Prostate gland (tissue), 2 donors: Measurements from ENCODE around the gene SULF2. TPM values are rescaled to one million over a fixed set of nuclear protein-coding genes. Genes with fewer than 3 reads are reported as not detected.

ENCODE experiments used
- DNase-seq: peaks from one replicate; pipeline ENCODE4 v3.0.0-alpha.2; 2019; ENCODE audit warnings: low spot score
- H3K27ac ChIP-seq, 2 donors: fragments of 200-600 bp; sonication (generic); 2 replicates each; pipeline ENCODE4 v1.5.1; 2017 to 2019
- H3K27me3 ChIP-seq: fragments of 200-600 bp; sonication (generic); replicated peaks from 2 replicates; pipeline ENCODE4 v1.5.1; 2019; ENCODE audit not compliant: insufficient read depth
- H3K36me3 ChIP-seq, 2 donors: fragments of 200-600 bp; sonication (generic); 1 replicate in 1 of 2; 2 replicates in 1 of 2; pipeline versions ENCODE4 v1.5.1 to v1.8.1; 2017 to 2019
- H3K4me1 ChIP-seq: fragments of 200-600 bp; sonication (generic); replicated peaks from 2 replicates; pipeline ENCODE4 v1.5.1; 2019
- H3K4me3 ChIP-seq, 2 donors: fragments of 200-600 bp; sonication (generic); 2 replicates each; pipeline ENCODE4 v1.5.1; 2017 to 2019
- H3K9me3 ChIP-seq: fragments of 200-600 bp; sonication (generic); 2 replicates; pipeline ENCODE4 v1.5.1; 2017
- POLR2A ChIP-seq: fragments of 450-650 bp; IDR thresholded peaks from one replicate; pipeline ENCODE4 v1.6.1; 2016; ENCODE audit warnings: antibody characterized with exemption, mild to moderate bottlenecking
- POLR2AphosphoS5 ChIP-seq: sonication (generic); formaldehyde crosslinking; IDR thresholded peaks from one replicate; pipeline ENCODE4 v1.6.1; 2017; ENCODE audit warnings: antibody characterized with exemption
- WGBS: methylation state at CpG from one replicate; pipeline ENCODE4 v1.1.5; 2018; 5-methylcytosine and 5-hydroxymethylcytosine counted together
- intact Hi-C: fragments of 100-400 bp; cut with DNase I; formaldehyde crosslinking; loops from one replicate; pipeline ENCODE4 v1.14.2; 2022
- total RNA-seq, 2 donors: library from RNA; depleted of rRNA; stranded (reverse); fragments of >200 nt; gene quantifications; one replicate each; pipeline ENCODE4 v1.1.0, GENCODE V29; 2016
- TF ChIP-seq, protein P1 (sequence below), 4 experiments: fragments of 200-600 bp in 2 of 4; fragments of 450-650 bp in 2 of 4; sonication (generic) in 2 of 4; IDR thresholded peaks; 1 replicate in 3 of 4; 2 replicates in 1 of 4; pipeline ENCODE4 v1.5.1; 2016 to 2019; ENCODE audit warnings: antibody characterized with exemption in 4 of 4, mild to moderate bottlenecking in 2 of 4, moderate library complexity in 2 of 4

Gene SULF2
- total RNA-seq, 2 donors from 2014 or later = 43.6 to 82.0 TPM

DNA sequence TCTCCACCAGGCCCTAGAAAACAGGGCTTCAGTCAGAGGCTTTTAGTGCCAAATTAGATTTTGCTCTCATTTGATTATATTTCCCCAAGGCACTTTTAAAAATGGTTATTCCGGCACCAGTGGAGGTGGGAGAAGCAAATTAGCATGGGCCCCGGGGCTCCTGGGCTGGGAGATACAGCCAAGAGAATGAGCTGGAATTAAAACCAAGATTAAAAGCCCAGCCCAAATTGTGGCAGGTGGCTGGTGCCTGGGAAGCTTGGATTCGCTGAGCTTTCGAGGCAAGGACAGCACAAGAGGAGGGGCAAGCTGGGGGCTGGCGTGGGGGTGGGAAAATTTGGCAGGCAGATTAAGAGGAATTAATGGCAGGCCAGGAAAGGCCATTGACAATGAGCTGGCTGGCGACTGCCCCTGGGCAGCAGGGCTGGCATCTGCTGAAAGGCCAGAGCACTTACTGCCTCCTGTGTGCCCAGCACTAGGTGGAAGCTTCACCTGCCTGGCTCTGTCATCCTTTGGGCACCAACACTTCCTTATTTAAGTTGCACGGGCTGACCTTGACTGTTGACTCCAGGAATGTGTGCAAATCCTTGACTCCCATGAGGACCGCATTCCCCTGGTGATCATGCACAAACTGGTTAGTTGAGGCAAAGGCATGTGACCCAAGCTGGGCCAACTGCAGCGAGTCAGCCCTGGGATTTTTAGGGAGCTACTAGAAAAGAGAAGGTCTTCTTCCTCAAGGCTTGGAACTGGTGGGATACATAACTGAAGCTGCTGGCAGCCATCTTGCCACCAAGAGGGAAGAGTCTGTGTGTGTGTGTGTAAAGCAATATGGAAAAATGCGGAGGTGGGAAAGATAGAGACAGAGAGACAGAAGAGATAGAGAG, 76.1 kb downstream of the SULF2 start:
- no peak for DNase-seq
- 89% methylated on average over 10 of the region's 10 CpGs for WGBS
- no peaks in the 10 kb centered on the region for H3K9me3 ChIP-seq
- H3K36me3 ChIP-seq = no peaks in the 10 kb centered on the region
- no peaks in the 10 kb centered on the region for H3K4me1 ChIP-seq
- no peak overlapping the region for H3K27ac ChIP-seq
- H3K4me3 ChIP-seq = no peak overlapping the region
- no peaks in the 10 kb centered on the region for H3K27me3 ChIP-seq
- TF ChIP-seq POLR2AphosphoS5 = no peak
- no peak for TF ChIP-seq POLR2A
- TF ChIP-seq, protein P1, sequence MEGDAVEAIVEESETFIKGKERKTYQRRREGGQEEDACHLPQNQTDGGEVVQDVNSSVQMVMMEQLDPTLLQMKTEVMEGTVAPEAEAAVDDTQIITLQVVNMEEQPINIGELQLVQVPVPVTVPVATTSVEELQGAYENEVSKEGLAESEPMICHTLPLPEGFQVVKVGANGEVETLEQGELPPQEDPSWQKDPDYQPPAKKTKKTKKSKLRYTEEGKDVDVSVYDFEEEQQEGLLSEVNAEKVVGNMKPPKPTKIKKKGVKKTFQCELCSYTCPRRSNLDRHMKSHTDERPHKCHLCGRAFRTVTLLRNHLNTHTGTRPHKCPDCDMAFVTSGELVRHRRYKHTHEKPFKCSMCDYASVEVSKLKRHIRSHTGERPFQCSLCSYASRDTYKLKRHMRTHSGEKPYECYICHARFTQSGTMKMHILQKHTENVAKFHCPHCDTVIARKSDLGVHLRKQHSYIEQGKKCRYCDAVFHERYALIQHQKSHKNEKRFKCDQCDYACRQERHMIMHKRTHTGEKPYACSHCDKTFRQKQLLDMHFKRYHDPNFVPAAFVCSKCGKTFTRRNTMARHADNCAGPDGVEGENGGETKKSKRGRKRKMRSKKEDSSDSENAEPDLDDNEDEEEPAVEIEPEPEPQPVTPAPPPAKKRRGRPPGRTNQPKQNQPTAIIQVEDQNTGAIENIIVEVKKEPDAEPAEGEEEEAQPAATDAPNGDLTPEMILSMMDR (IDR thresholded peaks at IDR 0.05) = no peak
- intact Hi-C loops = no loop called here

DNA sequence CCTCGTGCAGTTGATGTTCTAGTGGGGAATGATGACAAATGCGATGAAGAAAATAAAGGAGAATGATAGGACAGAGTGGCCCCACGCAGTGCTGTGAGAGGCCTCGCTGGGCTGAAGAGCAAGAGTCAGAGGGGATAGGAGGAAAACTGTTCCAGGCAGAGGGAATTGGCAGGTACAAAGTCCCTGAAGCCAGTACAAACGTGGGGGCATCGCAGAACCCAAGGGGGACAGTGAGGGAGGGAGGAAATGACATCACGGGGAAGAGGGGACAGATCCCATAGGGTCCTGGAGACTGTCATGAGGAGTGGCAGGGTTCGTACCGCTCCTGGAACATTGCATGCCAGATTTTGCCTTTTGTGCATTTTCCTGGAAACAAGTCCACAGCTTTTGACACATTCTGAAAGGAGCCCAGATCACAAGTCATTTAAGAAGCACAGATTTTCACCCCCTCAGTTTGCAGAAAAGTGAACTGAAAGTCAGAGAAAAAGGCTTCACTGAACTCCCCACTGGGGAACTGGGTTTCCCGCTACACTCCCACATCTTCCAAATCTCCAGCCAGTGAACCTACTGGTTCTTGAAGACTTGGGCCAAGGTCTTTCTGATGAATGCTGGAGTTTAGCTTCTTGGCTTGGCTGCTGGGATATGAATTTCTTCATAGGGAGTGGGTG, 77.0 kb downstream of the SULF2 start:
- no peaks in the 10 kb centered on the region for H3K36me3 ChIP-seq
- 77% methylated on average over 10 of the region's 10 CpGs for WGBS
- H3K27me3 ChIP-seq = no peaks in the 10 kb centered on the region
- no peak for DNase-seq
- H3K9me3 ChIP-seq = no peaks in the 10 kb centered on the region
- intact Hi-C loops = no loop called here
- no peak overlapping the region for H3K4me3 ChIP-seq
- TF ChIP-seq, protein P1 (IDR thresholded peaks at IDR 0.05) = no peak
- TF ChIP-seq POLR2A = no peak
- no peak for TF ChIP-seq POLR2AphosphoS5
- no peaks in the 10 kb centered on the region for H3K4me1 ChIP-seq
- H3K27ac ChIP-seq = no peak overlapping the region

DNA sequence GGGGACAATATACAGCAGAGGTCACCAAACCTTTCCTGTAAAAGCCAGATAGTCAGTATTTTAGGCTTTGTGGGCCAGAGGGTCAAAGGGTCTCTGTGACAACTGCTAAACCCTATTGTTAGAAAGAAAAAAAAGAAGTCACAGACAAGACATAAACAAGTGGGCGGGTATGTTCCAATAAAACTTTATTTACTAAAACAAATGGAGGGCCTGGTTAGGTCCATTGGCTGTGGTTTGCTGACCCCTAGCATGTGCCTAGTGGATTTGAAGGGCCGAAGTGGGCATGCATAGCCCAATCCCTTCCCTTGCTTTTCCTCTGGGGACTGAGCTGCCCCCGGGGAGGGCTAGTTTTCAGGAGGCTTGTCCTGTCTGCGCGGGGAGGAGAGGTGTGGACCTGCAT, 78.9 kb downstream of the SULF2 start:
- DNase-seq = no peak
- Histone ChIP-seq H3K36me3 (no peaks in the 10 kb centered on the region), H3K27ac (no peak overlapping the region), H3K4me3 (no peak overlapping the region), H3K27me3 (no peaks in the 10 kb centered on the region), H3K9me3 (no peaks in the 10 kb centered on the region), H3K4me1 (no peaks in the 10 kb centered on the region)
- WGBS = 92% methylated on average over 5 of the region's 5 CpGs
- intact Hi-C loops = no loop called here
- TF ChIP-seq, protein P1 (IDR thresholded peaks at IDR 0.05) = no peak
- TF ChIP-seq POLR2A (no peak), POLR2AphosphoS5 (no peak)

DNA sequence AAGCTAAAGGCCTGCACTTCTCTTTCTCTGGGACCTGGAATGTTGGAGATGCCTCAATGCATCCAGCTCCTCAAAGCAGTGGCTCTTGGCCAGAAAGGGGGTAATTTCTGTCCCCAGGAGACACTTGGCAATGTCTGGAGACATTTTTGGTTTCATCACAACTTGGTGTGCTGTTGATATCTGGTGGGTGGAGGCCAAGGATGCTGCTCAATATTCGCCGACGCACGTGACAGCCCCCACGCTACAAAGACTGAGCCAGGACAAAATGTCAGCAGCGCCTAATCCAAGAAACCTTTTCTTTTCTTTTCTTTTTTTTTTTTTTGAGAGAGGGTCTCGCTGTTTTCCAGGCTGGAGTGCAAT, 79.8 kb downstream of the SULF2 start:
- no peak for DNase-seq
- 87% methylated on average over 7 of the region's 7 CpGs for WGBS
- no peak for TF ChIP-seq POLR2A
- no peak for TF ChIP-seq POLR2AphosphoS5
- TF ChIP-seq, protein P1 (IDR thresholded peaks at IDR 0.05) = no peak
- no peaks in the 10 kb centered on the region for H3K36me3 ChIP-seq
- H3K27ac ChIP-seq = no peak overlapping the region
- H3K4me3 ChIP-seq = no peak overlapping the region
- no peaks in the 10 kb centered on the region for H3K4me1 ChIP-seq
- intact Hi-C loops = no loop called here
- no peaks in the 10 kb centered on the region for H3K27me3 ChIP-seq
- no peaks in the 10 kb centered on the region for H3K9me3 ChIP-seq
